ENCODE measurements around the gene PC. TPM values are rescaled to one million over a fixed set of nuclear protein-coding genes. Genes with fewer than 3 reads are reported as not detected.
A peak's percentile ranks its signal among the peaks of the same experiment; 100 is the strongest.

Gene PC
- polyA plus RNA-seq, 1 of the 3 experiments (the other 2 are of a cell fraction): 9.7 TPM

GRCh38 chr11:66848671-66849500, 109.3 kb downstream of the PC start:
- no peak overlapping the region for H3K4me2 ChIP-seq
- ChIA-PET POLR2A (no interaction called here), CTCF (interaction anchor here (0.6 to 1.4 kb wide), 3 partner anchors 34 to 286 kb away, joined by 3 to 7 read pairs (median 3); no protein-coding TSS in a partner anchor)
- WGBS (ENCODE audit: low lambda C conversion rate): 92% methylated on average over 7 of the region's 28 CpGs
- TF ChIP-seq EZH2phosphoT487 (IDR thresholded peaks at IDR 0.05; ENCODE audit: borderline replicate concordance, low read depth) (no peak), RCOR1 (IDR thresholded peaks at IDR 0.05; ENCODE audit: low read length) (no peak), PBX3 (IDR thresholded peaks at IDR 0.05) (no peak), MAX (IDR thresholded peaks at IDR 0.05; ENCODE audit: low read depth) (no peak), GATA2 (CRISPR knock-in tag; IDR thresholded peaks at IDR 0.05) (no peak), SMC3 (IDR thresholded peaks at IDR 0.05; ENCODE audit: low read depth, low read length) (no peak), EP300 (IDR thresholded peaks at IDR 0.05; ENCODE audit: borderline replicate concordance in 1 of 2, low read depth in 1 of 2, low read length in 1 of 2) (no peak), RAD21 (IDR thresholded peaks at IDR 0.05; ENCODE audit: low read length) (no peak), RFX5 (IDR thresholded peaks at IDR 0.05; ENCODE audit: low read length) (no peak), CHD2 (IDR thresholded peaks at IDR 0.05; ENCODE audit: low read length, partially characterized antibody) (no peak), USF2 (IDR thresholded peaks at IDR 0.05; ENCODE audit: borderline replicate concordance, low read depth, low read length) (no peak), TEAD4 (IDR thresholded peaks at IDR 0.05; ENCODE audit: borderline replicate concordance, insufficient read depth) (no peak), NFIC (IDR thresholded peaks at IDR 0.05; ENCODE audit: borderline replicate concordance) (no peak), REST (IDR thresholded peaks at IDR 0.05; ENCODE audit: low read depth, low read length) (no peak)
- no peaks in the 10 kb centered on the region for H3K9me3 ChIP-seq
- no peaks in the 10 kb centered on the region for H3F3A ChIP-seq (replicated peaks; ENCODE audit: insufficient read depth)
- H3K9ac ChIP-seq: no peak overlapping the region
- no peaks in the 10 kb centered on the region for H3K27me3 ChIP-seq (ENCODE audit: insufficient read depth)
- no peak overlapping the region for H3K4me3 ChIP-seq (ENCODE audit: low read depth in 2 of 2, low read length in 1 of 2)
- no peak overlapping the region for H3K27ac ChIP-seq (ENCODE audit: low read depth in 2 of 2, low read length in 1 of 2)
- H2AFZ ChIP-seq (ENCODE audit: low read depth): no peak overlapping the region
- peak; percentile 16 for DNase-seq
- no peaks in the 10 kb centered on the region for H4K20me1 ChIP-seq (ENCODE audit: insufficient read depth)
- H3K9me2 ChIP-seq: no peaks in the 10 kb centered on the region
- H3K4me1 ChIP-seq (ENCODE audit: control insufficient read depth in 1 of 2, insufficient read depth in 2 of 2, low read depth in 1 of 2, low read length in 1 of 2): peaks cover 6 to 14% of the 10 kb centered on the region in 2 experiments; a peak in 2 of 4 replicates
- H3K79me2 ChIP-seq (ENCODE audit: insufficient read depth): peaks cover 14% of the 10 kb centered on the region
- peaks cover 3 to 35% of the 10 kb centered on the region in 2 experiments for H3K36me3 ChIP-seq (replicated peaks in 1 of 2; ENCODE audit: control insufficient read depth in 1 of 2, insufficient read depth in 2 of 2, low read length in 1 of 2)

Data from SK-N-SH (cell line).